Measurements from ENCODE around the gene UBR3. TPM values are rescaled to one million over a fixed set of nuclear protein-coding genes. Genes with fewer than 3 reads are reported as not detected.
A peak's percentile ranks its signal among the peaks of the same experiment; 100 is the strongest.
"Not testable (repeated sequence)": the region's sequence is repeated elsewhere in the genome, so short reads cannot be mapped to it uniquely, and the experiment has no call there.

The UBR3 gene
- total RNA-seq, 1 experiment from 2014 or later = 9.3 TPM

DNA sequence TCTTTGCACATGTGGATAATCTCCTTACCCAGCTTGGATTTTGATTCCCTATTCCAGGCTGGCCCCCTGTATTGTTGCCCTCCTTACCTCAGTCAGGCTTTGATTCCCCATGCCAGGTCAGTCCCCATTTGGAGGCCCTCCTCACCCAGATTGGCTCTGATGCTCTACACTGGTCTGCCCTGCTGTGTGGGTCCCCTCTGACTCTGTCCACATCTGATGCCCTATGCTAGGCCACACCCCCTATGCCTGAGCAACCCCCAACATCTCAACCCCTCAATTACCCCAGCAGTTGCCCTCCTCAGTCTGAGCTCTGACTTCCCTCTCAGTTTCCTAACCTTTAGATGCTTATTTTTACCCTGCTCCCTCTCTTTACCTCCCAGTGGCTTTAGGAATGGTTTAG is 89.4 kb downstream of the UBR3 start:
- no peaks in the 10 kb centered on the region for H3K27me3 ChIP-seq (ENCODE audit: control insufficient read depth, insufficient read depth, low read length)
- DNase-seq = no peak
- no peak overlapping the region for H3K4me3 ChIP-seq (ENCODE audit: insufficient read depth, low read depth, low read length)
- no peaks in the 10 kb centered on the region for H3K36me3 ChIP-seq (replicated peaks; ENCODE audit: control insufficient read depth, insufficient read depth, low read length)

DNA sequence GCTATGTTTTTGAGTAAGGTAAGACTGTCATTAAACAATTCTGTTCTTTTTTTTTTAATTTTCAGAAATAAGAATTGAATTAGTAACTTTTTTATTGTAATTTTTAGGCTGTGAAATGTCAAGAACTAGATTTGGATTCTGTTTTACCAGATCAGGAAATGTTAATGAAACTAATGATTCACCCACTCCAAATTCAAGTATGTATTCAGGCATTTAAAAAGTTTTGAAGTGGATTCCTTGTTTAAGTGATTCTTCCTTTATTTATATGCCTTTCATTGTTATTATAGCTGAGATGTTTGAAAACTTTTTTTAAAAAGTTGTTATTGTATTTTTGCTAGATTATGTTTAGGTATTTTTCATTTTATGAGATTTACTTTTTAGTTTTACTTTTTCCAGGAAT is 96.7 kb downstream of the UBR3 start:
- Histone ChIP-seq H3K27me3 (ENCODE audit: control insufficient read depth, insufficient read depth, low read length) (no peaks in the 10 kb centered on the region), H3K36me3 (replicated peaks; ENCODE audit: control insufficient read depth, insufficient read depth, low read length) (no peaks in the 10 kb centered on the region; the same call in 1 of the 2 replicates), H3K4me3 (ENCODE audit: insufficient read depth, low read depth, low read length) (no peak overlapping the region)
- no peak for DNase-seq

DNA sequence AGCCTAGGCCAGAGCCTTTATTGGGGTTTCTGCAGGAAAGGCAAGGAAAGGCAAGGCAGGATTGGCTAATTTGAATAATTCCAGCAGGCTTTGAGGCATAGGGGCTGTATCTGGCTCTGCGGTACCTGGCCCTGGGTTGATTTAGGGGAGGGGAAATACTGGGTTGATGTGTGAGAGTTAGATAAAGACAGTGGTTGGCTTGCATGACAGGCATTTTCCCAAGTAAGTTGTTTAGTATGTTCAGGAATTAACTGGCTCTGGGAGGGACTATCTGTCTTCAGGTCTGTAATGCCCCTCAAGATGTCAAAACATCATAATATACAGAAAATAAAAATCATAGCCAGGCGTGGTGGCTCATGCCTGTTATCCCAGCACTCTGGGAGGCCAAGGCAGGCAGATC is 98.7 kb downstream of the UBR3 start:
- no peaks in the 10 kb centered on the region; the same call in 1 of the 2 replicates for H3K36me3 ChIP-seq (replicated peaks; ENCODE audit: control insufficient read depth, insufficient read depth, low read length)
- no peaks in the 10 kb centered on the region for H3K27me3 ChIP-seq (ENCODE audit: control insufficient read depth, insufficient read depth, low read length)
- DNase-seq = no peak
- no peak overlapping the region for H3K4me3 ChIP-seq (ENCODE audit: insufficient read depth, low read depth, low read length)

DNA sequence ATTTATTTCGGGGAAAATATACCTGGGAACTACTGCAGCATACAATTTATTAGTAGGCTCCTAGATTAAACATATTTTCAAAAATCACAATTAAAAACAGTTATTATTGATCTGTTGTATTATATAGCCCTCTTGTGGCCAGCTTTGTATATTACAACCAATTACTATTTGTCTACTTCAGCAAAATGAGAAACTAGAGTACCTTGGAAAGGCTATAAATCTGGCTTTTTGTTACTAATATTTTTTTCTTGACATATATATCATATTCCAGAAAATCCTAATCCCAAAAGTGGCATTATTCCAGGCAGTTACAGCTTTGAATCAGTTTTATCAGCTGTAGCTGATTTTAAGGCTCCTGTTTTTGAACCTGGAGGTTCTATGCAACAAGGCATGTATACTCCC is 101.2 kb downstream of the UBR3 start:
- Histone ChIP-seq H3K36me3 (replicated peaks; ENCODE audit: control insufficient read depth, insufficient read depth, low read length) (no peaks in the 10 kb centered on the region; the same call in 1 of the 2 replicates), H3K27me3 (ENCODE audit: control insufficient read depth, insufficient read depth, low read length) (no peaks in the 10 kb centered on the region), H3K4me3 (ENCODE audit: insufficient read depth, low read depth, low read length) (no peak overlapping the region)
- peak; percentile 7 for DNase-seq

DNA sequence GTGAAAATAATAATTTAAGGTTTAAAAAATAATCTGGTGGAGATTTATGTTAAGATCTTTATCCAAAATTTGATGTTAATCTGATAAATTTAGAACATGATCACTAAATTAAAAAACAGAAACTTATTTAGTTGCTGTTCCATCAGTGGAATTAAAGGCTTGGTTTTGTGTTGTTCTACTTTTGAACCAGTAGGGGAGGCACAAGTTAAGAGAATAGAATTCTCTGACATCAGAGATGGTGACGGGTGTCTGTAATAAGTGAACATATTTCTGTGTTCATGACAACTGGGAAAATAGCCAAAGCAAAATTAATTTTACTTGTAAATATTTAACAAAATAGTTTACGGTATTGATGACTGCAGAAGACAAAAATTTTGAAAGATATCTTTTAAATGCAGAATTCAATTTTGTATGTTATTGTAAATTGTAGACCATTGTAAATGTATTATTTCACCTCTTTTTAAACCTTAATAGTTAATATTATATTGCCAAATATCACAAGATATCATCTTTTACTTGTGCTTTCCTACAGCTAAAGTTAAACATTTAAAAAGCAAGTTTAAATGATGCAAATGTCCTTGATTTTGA is 106.0 kb downstream of the UBR3 start:
- no peaks in the 10 kb centered on the region for H3K36me3 ChIP-seq (replicated peaks; ENCODE audit: control insufficient read depth, insufficient read depth, low read length)
- peak; percentile 22 for DNase-seq
- H3K27me3 ChIP-seq (ENCODE audit: control insufficient read depth, insufficient read depth, low read length) = no peaks in the 10 kb centered on the region
- no peak overlapping the region for H3K4me3 ChIP-seq (ENCODE audit: insufficient read depth, low read depth, low read length)

DNA sequence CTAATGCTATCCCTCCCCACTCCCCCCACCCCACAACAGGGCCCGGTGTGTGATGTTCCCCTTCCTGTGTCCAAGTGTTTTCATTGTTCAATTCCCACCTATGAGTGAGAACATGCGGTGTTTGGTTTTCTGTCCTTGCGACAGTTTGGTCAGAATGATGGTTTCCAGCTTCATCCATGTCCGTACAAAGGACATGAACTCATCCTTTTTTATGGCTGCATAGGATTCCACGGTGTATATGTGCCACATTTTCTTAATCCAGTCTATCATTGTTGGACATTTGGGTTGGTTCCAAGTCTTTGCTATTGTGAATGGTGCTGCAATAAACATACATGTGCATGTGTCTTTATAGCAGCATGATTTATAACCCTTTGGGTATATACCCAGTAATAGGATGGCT is 109.4 kb downstream of the UBR3 start:
- not testable (repeated sequence) for DNase-seq; H3K4me3 ChIP-seq (ENCODE audit: insufficient read depth, low read depth, low read length); H3K36me3 ChIP-seq (replicated peaks; ENCODE audit: control insufficient read depth, insufficient read depth, low read length); H3K27me3 ChIP-seq (ENCODE audit: control insufficient read depth, insufficient read depth, low read length)

DNA sequence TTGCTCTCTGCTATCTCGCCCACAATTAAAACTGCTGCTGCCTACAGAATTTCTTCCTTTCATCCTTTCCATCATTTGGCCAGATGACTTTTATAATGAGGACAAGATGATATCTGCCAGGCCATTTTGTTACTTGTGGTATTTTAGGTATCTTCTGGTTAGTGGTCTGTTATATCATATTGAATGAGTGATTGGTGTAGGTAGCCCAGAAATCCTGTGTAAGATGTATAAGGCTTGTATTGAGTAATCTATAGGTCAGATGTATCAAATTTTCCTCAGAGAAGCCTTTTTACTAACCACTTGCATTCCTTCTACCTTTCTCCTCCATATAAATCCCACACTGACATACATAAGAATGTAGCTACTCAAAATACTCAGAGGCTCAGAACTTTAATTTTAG is 118.3 kb downstream of the UBR3 start:
- DNase-seq = no peak
- Histone ChIP-seq H3K36me3 (replicated peaks; ENCODE audit: control insufficient read depth, insufficient read depth, low read length) (no peaks in the 10 kb centered on the region), H3K4me3 (ENCODE audit: insufficient read depth, low read depth, low read length) (no peak overlapping the region), H3K27me3 (ENCODE audit: control insufficient read depth, insufficient read depth, low read length) (no peaks in the 10 kb centered on the region)

DNA sequence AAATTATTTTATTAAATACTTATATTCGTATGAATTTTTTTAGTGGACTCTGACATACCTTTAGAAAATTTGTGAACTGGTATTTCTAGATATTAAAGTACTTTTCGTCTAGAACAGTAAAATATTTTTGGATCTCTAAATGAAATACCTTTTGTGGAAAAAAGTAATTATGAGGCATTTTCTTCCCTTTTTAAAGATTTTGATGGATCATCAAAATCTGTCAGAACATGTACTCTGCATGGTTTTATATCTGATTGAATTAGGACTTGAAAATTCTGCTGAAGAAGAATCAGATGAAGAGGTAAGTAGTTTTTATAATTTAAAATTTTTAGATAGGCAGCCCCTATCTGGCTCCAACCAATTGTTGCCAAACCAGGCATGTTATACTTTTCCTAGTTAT is 118.8 kb downstream of the UBR3 start:
- no peak for DNase-seq
- H3K36me3 ChIP-seq (replicated peaks; ENCODE audit: control insufficient read depth, insufficient read depth, low read length) = no peaks in the 10 kb centered on the region
- no peaks in the 10 kb centered on the region for H3K27me3 ChIP-seq (ENCODE audit: control insufficient read depth, insufficient read depth, low read length)
- H3K4me3 ChIP-seq (ENCODE audit: insufficient read depth, low read depth, low read length) = no peak overlapping the region

DNA sequence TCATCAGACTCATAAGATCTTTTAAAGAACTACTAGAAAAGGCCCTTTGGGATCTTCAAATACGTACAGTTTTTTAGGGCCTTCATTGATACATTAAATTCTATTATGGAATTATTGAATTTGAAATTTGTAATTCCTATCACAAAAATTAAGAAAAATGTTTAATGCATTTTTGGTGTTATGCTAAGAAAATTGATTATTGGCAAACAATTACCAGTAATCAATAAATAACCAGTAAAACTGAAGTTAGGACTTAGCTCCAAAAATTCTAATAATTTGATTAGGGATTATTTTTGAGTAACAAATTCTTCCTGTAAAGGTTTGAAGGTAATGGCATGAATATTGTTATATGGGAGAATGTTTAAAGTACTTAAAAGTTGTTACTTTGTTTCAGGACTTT is 119.3 kb downstream of the UBR3 start:
- no peak for DNase-seq
- Histone ChIP-seq H3K27me3 (ENCODE audit: control insufficient read depth, insufficient read depth, low read length) (no peaks in the 10 kb centered on the region), H3K4me3 (ENCODE audit: insufficient read depth, low read depth, low read length) (no peak overlapping the region), H3K36me3 (replicated peaks; ENCODE audit: control insufficient read depth, insufficient read depth, low read length) (no peaks in the 10 kb centered on the region)

DNA sequence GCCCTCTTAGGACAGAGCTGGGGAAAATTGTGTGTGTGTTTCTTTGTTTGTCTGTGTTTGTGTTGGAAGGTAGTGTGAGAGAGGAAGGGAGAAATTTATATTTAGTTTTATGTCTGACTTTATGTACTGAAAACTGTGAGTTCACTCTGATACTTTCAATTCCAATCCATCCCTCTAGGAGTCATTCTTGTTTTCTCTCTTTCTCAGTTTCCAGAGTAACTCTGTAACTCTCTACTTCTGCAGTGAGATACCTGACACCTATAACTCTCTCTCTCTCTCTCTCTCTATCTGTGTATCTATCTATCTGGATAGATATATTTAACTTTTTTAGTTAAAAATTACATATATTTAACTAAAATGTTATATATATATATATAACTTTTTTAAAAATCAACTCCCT is 128.7 kb downstream of the UBR3 start:
- no peak for DNase-seq
- no peak overlapping the region for H3K4me3 ChIP-seq (ENCODE audit: insufficient read depth, low read depth, low read length)
- H3K27me3 ChIP-seq (ENCODE audit: control insufficient read depth, insufficient read depth, low read length) = no peaks in the 10 kb centered on the region
- H3K36me3 ChIP-seq (replicated peaks; ENCODE audit: control insufficient read depth, insufficient read depth, low read length) = no peaks in the 10 kb centered on the region

DNA sequence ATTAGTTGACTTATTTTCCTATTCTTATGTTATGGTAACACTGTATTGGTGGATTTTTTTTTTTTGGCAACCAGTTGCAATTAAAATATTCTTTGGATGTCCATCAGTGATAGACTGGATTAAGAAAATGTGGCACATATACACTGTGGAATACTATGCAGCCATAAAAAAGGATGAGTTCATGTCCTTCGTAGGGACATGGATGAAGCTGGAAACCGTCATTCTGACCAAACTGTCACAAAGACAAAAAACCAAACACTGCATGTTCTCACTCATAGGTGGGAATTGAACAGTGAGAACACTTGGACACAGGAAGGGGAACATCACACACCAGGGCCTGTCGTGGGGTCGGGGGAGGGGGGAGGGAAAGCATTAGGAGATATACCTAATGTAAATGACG is 130.0 kb downstream of the UBR3 start:
- not testable (repeated sequence) for DNase-seq; H3K36me3 ChIP-seq (replicated peaks; ENCODE audit: control insufficient read depth, insufficient read depth, low read length); H3K27me3 ChIP-seq (ENCODE audit: control insufficient read depth, insufficient read depth, low read length)

DNA sequence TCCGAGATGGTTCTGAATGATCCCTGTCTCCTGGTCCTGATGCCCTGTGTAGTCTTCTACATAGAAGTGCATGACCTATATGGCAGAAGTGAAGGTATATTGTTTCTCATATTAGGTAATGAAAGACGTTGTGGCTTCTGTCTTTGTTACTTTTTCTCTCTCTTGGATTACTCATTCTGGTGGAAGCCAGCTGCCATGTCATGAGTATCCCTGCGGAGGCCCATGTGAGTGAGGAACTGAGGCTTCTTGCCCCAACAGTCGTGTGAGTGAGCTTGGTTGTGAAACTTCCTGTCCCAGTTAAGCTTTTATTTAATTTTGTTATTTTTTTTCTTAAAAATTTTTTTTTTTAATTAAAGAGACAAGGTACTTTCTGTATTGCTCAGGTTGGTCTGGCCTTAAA is 134.7 kb downstream of the UBR3 start:
- H3K27me3 ChIP-seq (ENCODE audit: control insufficient read depth, insufficient read depth, low read length) = no peaks in the 10 kb centered on the region
- H3K36me3 ChIP-seq (replicated peaks; ENCODE audit: control insufficient read depth, insufficient read depth, low read length) = no peaks in the 10 kb centered on the region
- no peak for DNase-seq
- no peak overlapping the region for H3K4me3 ChIP-seq (ENCODE audit: insufficient read depth, low read depth, low read length)

More for the DNA sequence above, 130.0 kb downstream of the UBR3 start:
- not testable (repeated sequence) for H3K4me3 ChIP-seq (ENCODE audit: insufficient read depth, low read depth, low read length)

DNA sequence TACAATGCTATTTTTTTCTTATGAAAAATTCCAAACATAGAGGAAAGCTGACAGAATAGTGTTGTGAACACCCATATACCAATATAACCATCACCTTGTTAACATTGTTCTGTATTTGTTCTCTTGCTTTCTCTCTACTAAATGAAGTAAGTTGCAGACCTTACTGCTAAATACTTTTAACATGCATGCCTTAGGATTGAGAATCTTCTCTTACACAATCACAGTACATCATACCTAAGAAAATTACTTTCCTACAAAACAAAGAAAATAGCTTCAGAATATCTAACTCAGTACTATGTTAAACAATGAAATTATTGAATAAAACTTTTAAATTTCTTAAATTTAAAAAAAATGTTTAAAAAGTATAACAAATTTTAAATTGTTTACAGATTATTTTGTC is 136.5 kb downstream of the UBR3 start:
- Histone ChIP-seq H3K27me3 (ENCODE audit: control insufficient read depth, insufficient read depth, low read length) (no peaks in the 10 kb centered on the region), H3K36me3 (replicated peaks; ENCODE audit: control insufficient read depth, insufficient read depth, low read length) (no peaks in the 10 kb centered on the region), H3K4me3 (ENCODE audit: insufficient read depth, low read depth, low read length) (no peak overlapping the region)
- no peak for DNase-seq

DNA sequence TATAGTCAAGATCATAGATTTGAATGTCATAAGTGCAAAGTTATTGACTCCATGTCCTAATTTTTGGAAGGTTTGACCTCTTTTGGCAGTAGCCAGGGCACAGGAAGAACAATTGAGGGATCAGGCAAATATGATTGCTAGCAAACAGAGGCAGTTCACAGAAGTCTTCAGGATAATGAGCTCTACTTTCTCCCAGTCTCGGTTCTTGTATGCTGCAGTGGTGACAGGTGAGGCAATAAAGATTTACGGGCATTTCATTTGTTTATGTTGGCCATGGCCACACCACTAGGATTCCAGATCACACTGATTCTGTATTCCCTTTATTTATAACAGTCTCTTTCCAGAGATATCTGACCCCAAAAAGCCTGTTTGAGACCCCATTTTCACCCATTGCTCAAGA is 137.5 kb downstream of the UBR3 start:
- Histone ChIP-seq H3K4me3 (ENCODE audit: insufficient read depth, low read depth, low read length) (no peak overlapping the region), H3K36me3 (replicated peaks; ENCODE audit: control insufficient read depth, insufficient read depth, low read length) (no peaks in the 10 kb centered on the region), H3K27me3 (ENCODE audit: control insufficient read depth, insufficient read depth, low read length) (no peaks in the 10 kb centered on the region)
- no peak for DNase-seq

DNA sequence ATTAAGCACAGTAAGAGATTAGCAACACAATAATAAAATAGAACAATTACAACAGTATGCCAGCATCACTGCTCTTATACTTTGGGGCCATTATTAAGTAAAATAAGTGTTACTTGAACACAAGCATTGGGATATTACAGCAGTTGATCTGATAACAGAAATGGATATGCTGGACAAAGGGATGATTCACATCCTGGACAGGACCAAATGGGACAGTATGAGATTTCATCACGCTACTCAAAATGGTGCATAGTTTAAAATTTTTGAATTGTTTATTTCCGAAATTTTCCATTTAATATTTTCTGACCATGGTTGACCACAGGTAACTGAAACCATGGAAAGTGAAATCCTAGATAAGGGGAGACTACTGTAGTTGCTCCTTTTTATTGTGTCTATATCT is 138.2 kb downstream of the UBR3 start:
- Histone ChIP-seq H3K4me3 (ENCODE audit: insufficient read depth, low read depth, low read length) (no peak overlapping the region), H3K36me3 (replicated peaks; ENCODE audit: control insufficient read depth, insufficient read depth, low read length) (no peaks in the 10 kb centered on the region), H3K27me3 (ENCODE audit: control insufficient read depth, insufficient read depth, low read length) (no peaks in the 10 kb centered on the region)
- DNase-seq = no peak

DNA sequence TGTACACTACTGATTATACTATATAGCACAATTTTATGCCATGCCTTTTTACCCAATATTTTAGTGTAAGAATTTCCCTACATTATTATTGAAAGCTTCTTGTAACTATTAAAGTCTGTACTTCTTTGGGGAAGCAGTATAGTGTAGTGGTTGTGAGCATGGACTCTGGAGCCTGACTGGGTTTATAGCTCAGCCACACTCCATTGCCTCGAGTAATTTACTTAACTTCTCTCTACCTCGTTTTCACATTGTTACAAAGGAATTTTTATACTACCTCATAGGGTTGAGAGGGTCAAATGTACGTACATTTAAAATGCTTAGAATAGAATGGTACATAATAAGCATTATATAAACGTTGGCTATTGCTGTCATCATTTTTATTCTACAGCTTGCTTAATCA is 139.2 kb downstream of the UBR3 start:
- no peak for DNase-seq
- Histone ChIP-seq H3K4me3 (ENCODE audit: insufficient read depth, low read depth, low read length) (no peak overlapping the region), H3K36me3 (replicated peaks; ENCODE audit: control insufficient read depth, insufficient read depth, low read length) (no peaks in the 10 kb centered on the region), H3K27me3 (ENCODE audit: control insufficient read depth, insufficient read depth, low read length) (no peaks in the 10 kb centered on the region)

All from H7 (cell line).